Retinal pigment epithelial cell (primary cell): ENCODE results near the gene PLD4.
"Not testable (repeated sequence)": the region's sequence is repeated elsewhere in the genome, so short reads cannot be mapped to it uniquely, and the experiment has no call there.

Experiments
- DNase-seq: peaks from one replicate; pipeline ENCODE4 v3.0.0-alpha.2; 2010; ENCODE audit warnings: low read depth
- H3K4me3 ChIP-seq: 2 replicates; pipeline ENCODE4 v1.5.1; 2011; ENCODE audit warnings: mild to moderate bottlenecking, low read length, control low read depth, moderate library complexity
- CTCF ChIP-seq: conservative IDR thresholded peaks from 2 replicates; pipeline ENCODE4 v1.5.1; 2011; ENCODE audit warnings: low read depth, low read length, control low read depth, inconsistent platforms

Gene PLD4

GRCh38 chr14:104950021-104950420 lies 25.3 kb downstream of the PLD4 start:
- H3K4me3 ChIP-seq: no peak overlapping the region
- no peak for TF ChIP-seq CTCF
- no peak for DNase-seq

GRCh38 chr14:104950701-104951100 lies 26.0 kb downstream of the PLD4 start:
- not testable (repeated sequence) for H3K4me3 ChIP-seq, DNase-seq

GRCh38 chr14:104951863-104952657 lies 27.4 kb downstream of the PLD4 start:
- not testable (repeated sequence) for H3K4me3 ChIP-seq, DNase-seq

- TF ChIP-seq CTCF: no peak
- DNase-seq: no peak
- no peak overlapping the region for H3K4me3 ChIP-seq
Observed at GRCh38 chr14:104953097-104953496, 28.4 kb downstream of the PLD4 start.

- no peak for DNase-seq
- TF ChIP-seq CTCF: no peak
- H3K4me3 ChIP-seq: no peak overlapping the region
Observed at GRCh38 chr14:104953896-104954656, 29.4 kb downstream of the PLD4 start.

- H3K4me3 ChIP-seq: no peak overlapping the region
- no peak for TF ChIP-seq CTCF
- no peak for DNase-seq
Observed at GRCh38 chr14:104954746-104955395, 30.2 kb downstream of the PLD4 start.

- H3K4me3 ChIP-seq: no peak overlapping the region
- DNase-seq: no peak
- no peak for TF ChIP-seq CTCF
Observed at GRCh38 chr14:104955396-104955770, 30.7 kb downstream of the PLD4 start.
